ENCODE measurements around the gene CPLANE2. TPM values are rescaled to one million over a fixed set of nuclear protein-coding genes. Genes with fewer than 3 reads are reported as not detected.

Gene CPLANE2
- total RNA-seq, 1 experiment from 2014 or later: 5.0 TPM

DNA sequence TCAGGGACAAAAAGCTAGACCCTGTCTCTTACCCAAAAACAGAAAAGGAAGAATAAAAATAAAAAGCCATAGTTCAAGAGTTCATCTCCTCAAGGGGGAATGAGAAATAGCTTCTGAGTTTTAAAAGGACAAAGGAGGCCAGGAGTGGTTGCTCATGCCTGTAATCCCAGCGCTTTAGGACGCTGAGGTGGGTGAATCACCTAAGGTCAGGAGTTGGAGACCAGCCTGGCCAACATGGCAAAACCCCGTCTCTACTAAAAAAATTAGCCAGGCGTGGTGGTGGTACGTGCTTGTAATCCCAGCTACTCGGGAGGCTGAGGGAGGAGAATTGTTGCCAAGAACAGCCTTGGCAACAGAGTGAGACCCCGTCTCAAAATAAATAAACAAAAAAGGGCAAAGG is 38.6 kb upstream of the CPLANE2 start (continued):
- TF ChIP-seq, protein P1, sequence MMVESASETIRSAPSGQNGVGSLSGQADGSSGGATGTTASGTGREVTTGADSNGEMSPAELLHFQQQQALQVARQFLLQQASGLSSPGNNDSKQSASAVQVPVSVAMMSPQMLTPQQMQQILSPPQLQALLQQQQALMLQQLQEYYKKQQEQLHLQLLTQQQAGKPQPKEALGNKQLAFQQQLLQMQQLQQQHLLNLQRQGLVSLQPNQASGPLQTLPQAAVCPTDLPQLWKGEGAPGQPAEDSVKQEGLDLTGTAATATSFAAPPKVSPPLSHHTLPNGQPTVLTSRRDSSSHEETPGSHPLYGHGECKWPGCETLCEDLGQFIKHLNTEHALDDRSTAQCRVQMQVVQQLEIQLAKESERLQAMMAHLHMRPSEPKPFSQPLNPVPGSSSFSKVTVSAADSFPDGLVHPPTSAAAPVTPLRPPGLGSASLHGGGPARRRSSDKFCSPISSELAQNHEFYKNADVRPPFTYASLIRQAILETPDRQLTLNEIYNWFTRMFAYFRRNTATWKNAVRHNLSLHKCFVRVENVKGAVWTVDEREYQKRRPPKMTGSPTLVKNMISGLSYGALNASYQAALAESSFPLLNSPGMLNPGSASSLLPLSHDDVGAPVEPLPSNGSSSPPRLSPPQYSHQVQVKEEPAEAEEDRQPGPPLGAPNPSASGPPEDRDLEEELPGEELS (CRISPR knock-in tag; IDR thresholded peaks at IDR 0.05): no peak
- TF ChIP-seq, protein P2, sequence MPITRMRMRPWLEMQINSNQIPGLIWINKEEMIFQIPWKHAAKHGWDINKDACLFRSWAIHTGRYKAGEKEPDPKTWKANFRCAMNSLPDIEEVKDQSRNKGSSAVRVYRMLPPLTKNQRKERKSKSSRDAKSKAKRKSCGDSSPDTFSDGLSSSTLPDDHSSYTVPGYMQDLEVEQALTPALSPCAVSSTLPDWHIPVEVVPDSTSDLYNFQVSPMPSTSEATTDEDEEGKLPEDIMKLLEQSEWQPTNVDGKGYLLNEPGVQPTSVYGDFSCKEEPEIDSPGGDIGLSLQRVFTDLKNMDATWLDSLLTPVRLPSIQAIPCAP (CRISPR knock-in tag; IDR thresholded peaks at IDR 0.05): no peak

DNA sequence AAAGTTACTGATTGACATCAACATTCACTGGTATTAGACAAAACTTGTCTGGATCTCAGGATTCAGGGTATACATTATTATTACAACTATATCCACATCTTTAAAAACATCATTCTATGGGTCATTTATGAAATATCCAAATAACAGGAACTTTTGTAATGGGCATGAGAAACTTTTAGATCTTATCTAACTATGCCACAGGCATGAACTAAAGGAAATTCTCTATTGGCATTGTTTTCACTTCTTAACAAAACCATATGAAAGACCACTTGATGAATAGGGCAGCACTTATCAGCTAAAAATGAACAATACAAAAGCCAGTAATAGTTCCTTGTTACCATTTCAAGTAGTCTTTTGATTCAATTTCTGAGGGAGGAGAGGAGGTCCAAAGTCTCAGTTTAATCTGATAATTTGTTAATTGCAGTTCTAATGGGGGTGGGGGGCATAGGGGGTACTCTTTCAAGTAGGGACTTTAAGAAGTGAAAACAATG is 30.8 kb upstream of the CPLANE2 start:
- ChIA-PET CTCF (no interaction called here), POLR2A (no interaction called here)
- Mint-ChIP-seq H3K27me3 (ENCODE audit: low read depth) (no peaks in the 10 kb centered on the region), H3K9me3 (no peaks in the 10 kb centered on the region), H3K4me3 (no peak overlapping the region), H3K36me3 (no peaks in the 10 kb centered on the region), H3K27ac (no peak overlapping the region), H3K4me1 (peaks cover 15% of the 10 kb centered on the region)
- DNase-seq (ENCODE audit: low spot score) (no peak), ATAC-seq (no peak)
- no peak for TF ChIP-seq ERG (CRISPR knock-in tag; IDR thresholded peaks at IDR 0.05)
- no peak for TF ChIP-seq SMAD3 (CRISPR knock-in tag; IDR thresholded peaks at IDR 0.05; ENCODE audit: borderline replicate concordance)
- no peak for TF ChIP-seq USF2 (CRISPR knock-in tag; IDR thresholded peaks at IDR 0.05)
- no peak for TF ChIP-seq CDX4 (CRISPR knock-in tag; IDR thresholded peaks at IDR 0.05; ENCODE audit: borderline replicate concordance)
- no peak for TF ChIP-seq SP1 (CRISPR knock-in tag; conservative IDR thresholded peaks at IDR 0.05)
- TF ChIP-seq ZNF232 (CRISPR knock-in tag; IDR thresholded peaks at IDR 0.05): no peak
- TF ChIP-seq, protein P3, sequence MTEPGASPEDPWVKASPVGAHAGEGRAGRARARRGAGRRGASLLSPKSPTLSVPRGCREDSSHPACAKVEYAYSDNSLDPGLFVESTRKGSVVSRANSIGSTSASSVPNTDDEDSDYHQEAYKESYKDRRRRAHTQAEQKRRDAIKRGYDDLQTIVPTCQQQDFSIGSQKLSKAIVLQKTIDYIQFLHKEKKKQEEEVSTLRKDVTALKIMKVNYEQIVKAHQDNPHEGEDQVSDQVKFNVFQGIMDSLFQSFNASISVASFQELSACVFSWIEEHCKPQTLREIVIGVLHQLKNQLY (CRISPR knock-in tag; IDR thresholded peaks at IDR 0.05): no peak
- TF ChIP-seq RELA (CRISPR knock-in tag; IDR thresholded peaks at IDR 0.05; ENCODE audit: borderline replicate concordance): no peak
- TF ChIP-seq, protein P4, sequence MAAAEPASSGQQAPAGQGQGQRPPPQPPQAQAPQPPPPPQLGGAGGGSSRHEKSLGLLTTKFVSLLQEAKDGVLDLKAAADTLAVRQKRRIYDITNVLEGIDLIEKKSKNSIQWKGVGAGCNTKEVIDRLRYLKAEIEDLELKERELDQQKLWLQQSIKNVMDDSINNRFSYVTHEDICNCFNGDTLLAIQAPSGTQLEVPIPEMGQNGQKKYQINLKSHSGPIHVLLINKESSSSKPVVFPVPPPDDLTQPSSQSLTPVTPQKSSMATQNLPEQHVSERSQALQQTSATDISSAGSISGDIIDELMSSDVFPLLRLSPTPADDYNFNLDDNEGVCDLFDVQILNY (CRISPR knock-in tag; IDR thresholded peaks at IDR 0.05): no peak
- no peak for TF ChIP-seq NR3C1 (CRISPR knock-in tag; conservative IDR thresholded peaks at IDR 0.05; ENCODE audit: low read depth)
- TF ChIP-seq ETV6 (CRISPR knock-in tag; IDR thresholded peaks at IDR 0.05): no peak
- no peak for TF ChIP-seq ZNF396 (CRISPR knock-in tag; IDR thresholded peaks at IDR 0.05; ENCODE audit: borderline replicate concordance)
- TF ChIP-seq, protein P5, sequence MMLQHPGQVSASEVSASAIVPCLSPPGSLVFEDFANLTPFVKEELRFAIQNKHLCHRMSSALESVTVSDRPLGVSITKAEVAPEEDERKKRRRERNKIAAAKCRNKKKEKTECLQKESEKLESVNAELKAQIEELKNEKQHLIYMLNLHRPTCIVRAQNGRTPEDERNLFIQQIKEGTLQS (CRISPR knock-in tag; conservative IDR thresholded peaks at IDR 0.05): no peak
- TF ChIP-seq, protein P6, sequence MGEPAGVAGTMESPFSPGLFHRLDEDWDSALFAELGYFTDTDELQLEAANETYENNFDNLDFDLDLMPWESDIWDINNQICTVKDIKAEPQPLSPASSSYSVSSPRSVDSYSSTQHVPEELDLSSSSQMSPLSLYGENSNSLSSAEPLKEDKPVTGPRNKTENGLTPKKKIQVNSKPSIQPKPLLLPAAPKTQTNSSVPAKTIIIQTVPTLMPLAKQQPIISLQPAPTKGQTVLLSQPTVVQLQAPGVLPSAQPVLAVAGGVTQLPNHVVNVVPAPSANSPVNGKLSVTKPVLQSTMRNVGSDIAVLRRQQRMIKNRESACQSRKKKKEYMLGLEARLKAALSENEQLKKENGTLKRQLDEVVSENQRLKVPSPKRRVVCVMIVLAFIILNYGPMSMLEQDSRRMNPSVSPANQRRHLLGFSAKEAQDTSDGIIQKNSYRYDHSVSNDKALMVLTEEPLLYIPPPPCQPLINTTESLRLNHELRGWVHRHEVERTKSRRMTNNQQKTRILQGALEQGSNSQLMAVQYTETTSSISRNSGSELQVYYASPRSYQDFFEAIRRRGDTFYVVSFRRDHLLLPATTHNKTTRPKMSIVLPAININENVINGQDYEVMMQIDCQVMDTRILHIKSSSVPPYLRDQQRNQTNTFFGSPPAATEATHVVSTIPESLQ (CRISPR knock-in tag; IDR thresholded peaks at IDR 0.05): no peak
- TF ChIP-seq JUN (CRISPR knock-in tag; IDR thresholded peaks at IDR 0.05): no peak
- no peak for TF ChIP-seq EMX1 (CRISPR knock-in tag; IDR thresholded peaks at IDR 0.05)
- no peak for TF ChIP-seq TP53 (CRISPR knock-in tag; IDR thresholded peaks at IDR 0.05)
- TF ChIP-seq ARID4B (CRISPR knock-in tag; IDR thresholded peaks at IDR 0.05; ENCODE audit: borderline replicate concordance): no peak

Measured in WTC11 (cell line).